ENCODE results near the gene SKI.
A peak's percentile ranks its signal among the peaks of the same experiment; 100 is the strongest.
"Not testable (repeated sequence)": the region's sequence is repeated elsewhere in the genome, so short reads cannot be mapped to it uniquely, and the experiment has no call there.

The SKI gene

DNA sequence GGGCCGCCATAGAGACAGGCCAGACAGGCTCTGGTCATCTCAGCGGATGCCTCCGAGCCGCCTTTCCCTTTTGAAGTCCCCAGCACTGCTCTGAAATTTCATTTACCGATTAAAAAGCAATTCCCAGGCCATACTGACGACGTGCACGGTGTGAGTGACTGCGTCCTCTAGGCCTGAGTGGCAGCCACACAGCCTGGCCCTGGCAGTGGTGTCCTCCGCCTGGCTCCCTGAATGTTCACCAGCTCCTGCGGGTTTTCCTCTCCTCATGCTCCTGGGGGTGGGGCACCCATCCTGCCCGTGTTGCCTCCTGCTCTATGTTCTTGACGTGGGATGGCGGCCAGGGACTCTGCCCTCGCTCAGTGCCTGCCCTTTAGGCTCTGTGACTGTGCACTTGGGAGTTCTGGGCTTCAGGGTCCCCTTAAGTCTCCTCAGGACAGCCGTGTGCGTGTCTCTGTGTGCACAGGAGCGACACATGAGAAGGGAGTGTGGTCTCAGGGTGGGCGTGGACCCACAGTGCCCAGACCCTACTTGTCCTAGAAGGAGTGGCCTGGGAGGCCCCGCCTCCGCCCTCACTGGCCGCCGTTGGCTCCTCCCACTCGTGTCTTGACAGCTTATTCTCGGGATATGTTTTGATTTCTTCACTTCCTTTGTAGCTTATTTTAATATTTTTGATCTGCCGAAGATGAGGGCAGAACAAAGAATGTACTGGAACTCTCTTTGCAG, 3.6 kb downstream of the SKI start:
- peak; percentile 77 for DNase-seq

DNA sequence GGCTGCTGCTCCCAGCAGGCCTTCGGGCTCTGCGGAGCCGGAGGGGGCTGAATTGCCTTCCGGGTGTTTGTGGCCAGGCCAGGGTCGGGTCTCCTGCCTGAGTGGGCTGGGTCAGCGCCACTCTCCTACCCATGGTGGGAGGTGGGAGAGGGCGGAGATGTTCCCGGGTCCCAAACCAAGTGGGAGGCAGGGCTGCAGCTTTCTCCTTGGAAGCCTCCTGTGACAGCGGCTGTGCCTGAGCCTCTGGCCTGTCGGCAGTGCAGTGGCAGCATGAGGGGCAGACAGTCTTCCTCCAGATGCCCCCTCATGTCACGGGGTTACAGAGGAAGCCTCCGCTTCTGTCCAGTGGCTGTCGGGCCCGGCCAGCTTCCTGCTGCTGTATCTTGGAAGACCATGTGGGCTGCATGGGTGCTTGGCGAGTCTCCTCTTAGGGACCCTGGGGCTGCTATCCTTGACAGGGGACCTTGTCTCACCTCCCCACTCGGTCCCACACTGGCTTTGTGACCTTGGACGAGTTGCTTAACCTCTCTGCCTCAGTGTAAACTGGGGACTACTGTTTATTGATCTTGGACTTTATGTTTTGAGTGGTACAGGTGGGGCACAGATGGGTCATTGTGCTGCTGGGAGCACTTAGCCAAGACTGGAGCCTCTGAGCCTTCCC, 4.3 kb downstream of the SKI start:
- no peak for DNase-seq

DNA sequence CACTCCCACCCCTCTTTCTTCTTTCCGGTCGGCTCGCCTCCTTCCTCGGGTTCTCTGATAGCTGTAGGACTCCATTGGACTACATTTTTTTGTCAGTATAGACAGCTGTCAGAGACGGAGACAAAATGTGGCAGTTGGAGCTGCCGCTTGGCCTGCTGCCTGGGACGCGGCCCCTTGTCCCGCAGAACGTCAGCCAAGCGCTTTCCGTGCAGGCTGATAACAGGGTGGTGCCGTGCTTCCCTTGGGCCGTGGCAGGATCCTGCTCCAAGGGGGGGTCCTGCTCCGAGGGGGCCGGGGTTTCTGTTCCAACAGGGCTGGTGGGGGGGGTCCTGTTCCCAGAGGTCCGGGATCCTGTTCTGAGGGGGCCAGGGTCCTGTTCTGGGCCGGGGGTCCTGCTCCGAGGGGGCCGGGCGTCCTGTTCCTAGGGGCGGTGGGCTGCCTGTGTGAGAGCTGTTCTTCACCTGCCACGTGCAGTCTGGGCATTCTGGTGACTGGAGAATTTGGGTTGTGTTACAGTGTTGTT, 4.9 kb downstream of the SKI start:
- DNase-seq, result no peak

DNA sequence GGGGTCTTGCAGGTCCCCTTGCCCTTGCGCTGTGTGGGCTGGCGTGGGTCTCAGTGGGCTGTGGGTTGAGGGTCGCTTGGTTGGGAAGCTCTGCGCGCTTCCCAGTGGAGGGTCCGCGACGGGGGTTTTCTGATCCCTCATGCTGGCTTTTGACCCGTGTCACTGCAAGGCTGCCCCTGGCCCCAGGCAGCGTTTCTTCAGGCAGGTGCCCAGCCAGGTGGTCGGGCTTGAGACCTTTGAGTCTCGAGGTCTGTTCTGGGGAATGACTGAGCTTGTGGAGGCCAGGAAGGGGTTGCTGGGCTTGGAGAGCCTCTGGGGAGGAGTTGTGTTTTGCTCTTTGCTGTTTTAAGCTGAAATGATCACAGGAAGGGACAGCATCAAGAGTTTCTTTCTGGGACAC, 5.3 kb downstream of the SKI start:
- DNase-seq, result no peak

DNA sequence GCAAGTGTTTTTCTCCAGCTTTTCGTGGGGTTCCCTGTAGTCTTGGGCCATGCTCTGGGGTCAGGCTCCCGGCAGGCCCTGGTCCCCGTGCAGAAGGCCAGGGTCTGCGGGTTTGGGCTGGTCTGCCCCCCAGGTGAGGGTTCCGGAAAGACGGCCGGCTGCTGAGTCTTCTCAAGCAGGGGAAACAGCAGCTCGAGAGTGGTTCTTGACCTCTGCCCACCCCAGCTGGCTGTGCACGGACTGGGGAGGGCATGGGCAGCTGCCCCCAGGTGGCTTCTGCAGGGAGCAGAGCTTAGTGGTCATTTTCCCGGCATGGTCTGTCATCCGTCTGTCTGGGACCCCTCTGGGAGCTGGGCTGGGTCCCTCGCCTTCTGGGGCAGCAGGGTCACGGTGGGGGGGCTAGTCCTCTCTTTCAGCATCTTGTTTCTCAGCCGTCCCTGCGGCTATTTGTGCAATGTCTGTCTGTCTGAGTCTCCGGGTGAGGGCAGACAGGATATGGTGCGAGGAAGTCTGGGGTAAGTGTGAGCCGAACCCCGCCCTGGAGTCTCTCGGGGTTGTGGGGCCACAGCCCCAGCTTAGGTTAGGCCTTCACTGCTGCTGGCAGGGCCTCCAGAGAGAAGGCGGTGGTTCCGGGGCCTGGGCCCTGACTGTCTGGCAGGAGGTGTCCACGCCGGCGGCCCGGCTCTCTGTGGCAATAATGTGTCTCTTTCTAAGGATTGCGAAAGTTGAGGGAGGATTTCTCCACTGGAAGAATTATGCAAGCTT, 6.1 kb downstream of the SKI start:
- peak; percentile 99 for DNase-seq

DNA sequence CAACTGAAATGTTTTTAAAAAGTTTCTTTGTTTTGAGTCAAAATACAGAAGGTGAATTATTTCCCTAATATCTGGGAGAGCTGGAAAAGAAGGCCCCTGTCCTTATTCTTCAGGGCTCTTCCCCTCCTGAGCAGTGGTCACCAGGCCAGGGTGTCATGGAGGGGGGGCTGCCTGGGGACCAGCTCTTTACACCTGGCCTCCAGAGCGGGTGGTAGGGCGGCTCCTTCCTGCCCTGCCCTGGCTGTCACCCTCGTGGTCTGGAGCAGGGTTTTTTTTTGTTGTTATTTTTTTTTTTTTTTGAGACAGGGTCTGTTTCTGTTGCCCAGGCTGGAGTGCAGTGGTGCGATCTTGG, 6.6 kb downstream of the SKI start:
- DNase-seq, result no peak

DNA sequence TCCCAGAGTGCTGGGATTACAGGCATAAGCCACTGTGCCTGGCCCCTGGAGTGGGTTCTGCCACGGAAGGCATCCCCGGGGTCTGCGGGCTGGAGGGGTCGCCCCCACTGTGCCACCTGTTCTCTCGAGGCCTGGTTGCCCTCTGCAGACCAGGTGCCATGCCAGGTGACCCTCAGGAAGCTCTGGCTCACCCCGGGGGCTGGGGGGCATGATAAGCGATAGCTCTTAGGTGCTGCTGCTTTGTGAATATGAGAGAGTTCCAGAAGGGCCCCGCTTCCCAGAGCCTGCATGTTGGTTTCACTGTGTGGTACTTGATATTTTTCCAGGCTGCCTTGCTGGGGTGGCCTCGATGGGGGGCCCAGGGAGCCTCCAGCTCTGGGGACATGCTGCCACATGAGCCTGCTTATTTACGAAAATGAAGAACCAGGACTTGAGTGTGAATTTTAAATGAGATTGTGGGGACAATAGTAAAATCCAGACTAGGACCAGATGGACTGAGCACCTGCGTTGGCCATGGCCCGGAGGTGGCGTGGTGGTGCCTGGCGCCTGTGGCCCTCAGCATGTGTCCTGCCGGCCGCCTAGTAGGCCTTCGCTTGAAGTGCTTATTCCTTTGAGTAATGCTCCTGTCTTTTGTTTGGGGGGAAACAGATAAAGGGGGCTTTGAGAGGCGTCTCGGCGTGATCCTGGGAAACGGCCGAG, 7.3 kb downstream of the SKI start:
- no peak for DNase-seq

DNA sequence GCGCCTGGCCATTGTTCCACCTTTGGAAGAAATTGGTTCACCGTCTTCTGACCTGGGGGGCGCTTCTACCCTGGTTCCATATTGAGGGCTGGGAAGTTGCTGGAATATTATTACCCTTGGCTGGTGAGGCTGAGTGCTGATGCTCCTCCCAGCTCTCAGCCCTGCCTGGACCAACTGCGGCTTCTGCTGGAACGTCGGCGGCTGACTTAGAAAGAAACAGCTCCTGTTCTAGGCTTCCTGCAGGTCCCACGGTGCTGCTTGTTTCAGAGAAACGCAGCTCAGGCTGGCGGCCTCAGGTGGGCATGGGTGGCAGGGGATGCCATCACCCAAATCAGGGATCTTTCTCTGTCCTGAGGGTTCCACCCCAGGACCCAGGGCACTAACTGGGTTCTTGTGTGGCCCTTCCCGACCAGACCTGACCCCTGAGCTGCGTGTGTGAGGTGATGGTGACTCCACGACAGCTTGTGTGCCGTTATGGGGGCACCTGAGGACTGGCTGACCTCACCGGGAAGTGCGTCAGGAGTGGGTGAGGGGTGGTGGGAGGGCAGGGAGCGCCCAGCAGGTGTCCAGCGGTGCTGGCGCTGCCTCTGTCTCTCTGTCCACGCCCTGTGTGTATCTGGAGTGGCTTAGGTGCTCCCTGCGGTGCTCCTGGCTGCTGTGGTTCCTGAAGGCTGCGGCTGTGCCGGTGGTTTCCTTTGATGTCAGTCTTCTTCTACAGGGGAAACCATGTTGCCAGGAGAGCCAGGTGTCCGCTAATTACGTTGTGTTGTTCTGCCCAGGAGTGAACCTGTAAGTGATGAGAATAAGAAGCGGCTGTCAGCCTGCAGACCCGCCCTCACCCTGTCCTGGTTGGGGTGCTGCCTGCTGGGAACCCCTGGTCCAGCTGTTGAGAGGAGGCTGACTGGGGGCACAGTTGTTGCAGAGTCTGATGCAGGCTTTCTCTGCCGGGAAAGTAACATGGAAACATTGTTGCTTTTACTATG, 8.9 kb downstream of the SKI start:
- DNase-seq, result no peak

DNA sequence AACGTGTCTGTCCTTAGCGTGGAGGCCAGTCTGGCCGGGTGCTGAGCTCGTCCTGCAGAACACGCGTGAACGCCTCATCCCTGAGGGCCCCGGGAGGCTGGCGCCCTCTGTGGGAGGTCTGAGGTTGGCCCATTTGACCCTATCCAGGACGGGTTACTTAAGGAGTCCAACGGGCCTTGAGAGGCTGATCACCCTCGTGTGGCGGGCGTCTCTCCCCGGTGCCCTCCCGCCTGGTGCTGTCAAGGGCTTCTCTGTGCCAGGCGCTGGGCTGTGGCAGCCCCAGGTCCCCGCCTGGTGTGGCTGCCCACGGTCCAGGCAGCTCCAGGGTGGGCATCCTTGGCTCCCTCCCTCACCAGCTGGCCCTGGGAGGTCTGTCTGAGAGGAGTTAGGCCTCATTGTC, 9.7 kb downstream of the SKI start:
- no peak for DNase-seq

DNA sequence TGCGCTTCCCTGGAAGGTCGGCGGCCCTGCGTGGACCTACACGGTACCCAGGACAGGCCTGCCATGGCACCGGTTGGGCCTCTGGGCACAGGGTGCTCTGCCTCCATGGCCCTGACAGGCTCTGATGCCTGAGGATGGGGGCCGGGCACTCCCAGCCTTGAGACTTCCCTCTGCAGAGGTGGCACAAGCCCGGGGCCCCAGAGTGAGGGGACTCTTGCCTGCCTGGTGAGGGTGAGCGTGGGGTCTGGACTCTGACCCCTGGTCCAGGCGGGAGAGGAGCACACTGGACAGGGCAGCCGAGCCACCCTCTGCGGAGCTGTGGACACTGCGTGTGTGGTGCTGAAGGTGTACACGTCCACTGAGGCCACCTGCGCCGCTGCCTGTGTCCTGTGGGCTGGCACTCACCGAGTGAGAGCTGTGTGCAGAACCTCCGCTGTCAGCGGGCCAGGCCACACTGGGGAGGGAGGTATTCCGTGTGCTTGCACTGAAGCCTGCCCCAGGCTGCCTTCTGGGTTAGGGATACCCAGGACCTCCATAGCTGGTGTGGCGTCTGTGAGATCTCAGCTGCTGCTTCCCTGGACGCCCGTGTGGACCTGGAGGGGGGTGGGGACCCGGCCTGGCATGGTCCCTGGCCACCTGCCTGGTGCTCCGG, 10.4 kb downstream of the SKI start:
- no peak for DNase-seq

DNA sequence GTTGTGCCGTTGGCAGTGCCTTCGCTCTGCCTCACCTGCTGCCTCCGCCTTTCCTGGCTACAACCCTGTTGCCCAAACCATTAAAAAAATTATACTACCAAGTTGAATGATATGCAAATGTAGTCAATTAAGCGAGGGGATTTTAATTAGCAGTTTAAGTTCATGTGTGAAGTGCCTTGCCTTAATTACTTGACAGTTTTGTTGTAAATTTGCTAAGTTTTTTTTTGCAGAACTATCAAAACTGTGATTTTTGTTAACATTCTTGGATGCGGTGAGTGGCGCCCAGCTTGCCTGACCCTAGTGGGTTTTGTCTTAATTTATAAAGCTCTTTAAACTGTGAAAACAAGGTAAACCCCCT, 10.9 kb downstream of the SKI start:
- no peak for DNase-seq

DNA sequence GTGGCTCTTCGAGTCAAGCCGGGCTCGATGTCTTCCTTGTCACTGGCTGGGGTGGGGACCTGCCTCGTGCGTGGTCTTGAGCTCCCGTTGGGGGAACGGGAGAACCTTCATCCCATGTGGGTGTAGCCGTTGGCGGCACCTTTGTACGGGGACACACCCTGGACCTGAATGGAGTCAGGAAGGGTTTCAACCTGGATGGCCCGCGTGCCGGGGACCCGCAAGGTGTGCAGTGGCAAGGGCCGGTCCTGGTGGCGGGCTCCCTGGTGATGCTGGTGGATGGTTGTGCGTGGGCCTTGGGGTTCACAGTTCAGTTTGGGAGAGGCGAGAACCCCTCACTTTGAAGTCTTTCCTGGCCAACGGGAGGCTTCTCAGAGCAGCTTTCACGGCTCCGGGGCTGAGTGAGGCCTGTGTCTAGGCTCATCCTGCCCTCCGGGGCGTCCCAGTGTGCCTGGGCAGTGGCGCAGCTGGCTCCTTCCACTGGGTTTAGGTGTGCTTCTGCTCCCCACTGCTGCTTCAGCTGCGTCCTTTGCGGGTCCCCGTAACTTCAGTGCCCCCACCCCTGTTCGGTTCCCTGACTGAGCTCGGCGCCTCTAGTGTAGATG, 11.4 kb downstream of the SKI start:
- no peak for DNase-seq

DNA sequence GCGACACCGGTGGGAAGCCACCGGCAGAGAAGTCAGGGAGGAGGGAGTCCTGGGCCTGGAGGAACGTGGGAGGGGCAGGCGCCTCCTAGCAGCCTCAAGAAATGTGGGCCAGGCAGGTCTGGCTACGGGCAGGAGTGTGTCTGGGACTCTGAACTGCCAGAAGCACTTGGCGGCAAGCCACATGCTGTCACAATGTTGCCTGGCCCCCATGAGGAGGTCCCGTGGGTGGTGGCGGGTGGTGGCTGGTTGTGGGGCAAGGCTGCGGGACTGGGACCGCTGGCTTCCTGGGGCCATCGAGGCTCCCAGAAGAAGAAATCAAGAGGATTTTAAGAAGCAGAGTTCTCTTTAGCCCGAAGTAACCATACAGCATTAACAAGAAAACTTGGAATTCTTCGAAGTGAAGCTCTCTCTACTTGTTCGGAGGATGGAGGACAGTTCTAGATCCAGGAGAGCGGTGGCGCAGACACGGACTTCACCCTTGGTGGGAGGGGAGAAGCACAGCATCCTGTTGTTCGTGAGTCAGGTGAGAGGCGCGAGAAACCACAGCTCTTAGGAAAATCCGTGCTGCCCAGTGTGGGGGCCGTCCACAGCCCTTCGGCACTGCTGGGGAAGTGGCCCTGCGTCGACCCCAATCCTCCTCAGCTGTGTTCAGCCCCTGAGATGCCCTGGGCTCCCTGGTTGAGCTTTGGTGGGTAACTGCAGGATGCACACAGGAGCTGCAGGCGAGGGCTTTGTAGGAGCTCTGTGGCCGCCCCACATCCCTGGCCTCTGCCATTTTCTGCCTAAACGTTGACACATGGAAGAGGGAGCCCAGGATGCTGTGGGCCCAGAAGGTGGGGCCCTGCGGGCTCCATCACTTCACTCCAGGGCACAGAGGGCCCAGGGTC, 12.4 kb downstream of the SKI start:
- DNase-seq, result peak; percentile 71

DNA sequence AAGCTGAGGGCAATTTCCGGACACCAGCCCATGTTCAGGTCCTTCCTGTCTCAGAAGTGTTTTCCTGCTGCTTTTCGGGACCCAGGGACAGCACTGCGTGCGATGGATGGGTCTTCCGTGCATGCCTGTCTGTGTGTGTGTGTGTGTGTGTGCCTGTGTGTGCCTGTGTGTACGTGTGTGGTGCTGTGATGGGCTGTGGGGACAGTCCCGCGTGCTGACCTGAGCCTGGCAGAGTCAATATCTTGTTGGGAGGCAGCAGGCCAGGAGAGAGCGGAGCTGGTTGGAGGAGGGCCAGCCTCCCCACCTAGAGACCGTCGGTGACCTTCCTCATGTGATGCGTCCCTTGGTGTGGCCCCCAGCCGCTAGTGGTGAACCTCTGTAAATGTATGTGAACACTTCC, 13.7 kb downstream of the SKI start:
- no peak for DNase-seq

DNA sequence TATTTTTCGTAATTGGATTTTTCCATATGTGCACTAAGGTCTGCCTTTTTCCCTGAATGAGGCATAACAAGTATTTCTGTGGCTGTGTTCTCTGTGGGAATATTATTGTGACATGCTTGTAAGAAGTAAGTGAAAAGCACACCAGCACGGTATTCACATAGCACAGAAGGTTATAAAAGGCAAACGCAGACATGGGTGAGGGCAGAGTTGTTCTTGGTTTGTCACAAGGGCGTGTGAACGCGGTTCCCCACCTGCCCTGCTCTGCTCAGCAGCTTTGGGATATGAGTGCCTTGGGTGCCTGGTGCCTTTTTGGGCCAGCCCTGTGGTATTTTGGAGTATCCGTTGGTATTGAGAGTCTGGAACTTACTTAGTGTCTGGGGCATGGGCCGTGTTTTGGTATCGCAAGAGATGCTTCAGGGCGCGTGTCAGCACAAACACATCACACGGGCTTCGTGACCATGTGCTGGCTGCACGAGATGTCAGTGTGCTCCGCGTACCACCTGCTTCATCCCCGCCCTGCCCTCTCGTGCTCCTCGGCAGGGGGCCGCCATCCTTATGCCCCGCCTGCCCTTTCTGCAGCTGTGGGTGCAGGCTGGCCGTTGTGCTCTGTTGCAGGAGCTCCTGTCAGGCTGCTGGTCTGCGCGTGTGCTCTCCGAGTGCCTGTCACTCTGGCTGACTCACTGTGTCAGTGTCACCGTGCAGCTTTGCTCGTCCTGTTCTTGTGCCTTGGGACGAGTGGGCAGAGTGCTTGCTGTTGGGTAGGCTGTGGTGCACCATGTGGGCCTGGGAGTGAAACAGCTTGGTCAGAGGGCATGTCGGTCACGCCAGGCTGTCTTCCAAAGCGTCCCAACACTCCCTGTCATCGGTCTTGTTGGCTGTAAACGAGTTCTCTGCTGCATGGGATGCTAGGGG, 15.0 kb downstream of the SKI start:
- DNase-seq, result peak; percentile 29

DNA sequence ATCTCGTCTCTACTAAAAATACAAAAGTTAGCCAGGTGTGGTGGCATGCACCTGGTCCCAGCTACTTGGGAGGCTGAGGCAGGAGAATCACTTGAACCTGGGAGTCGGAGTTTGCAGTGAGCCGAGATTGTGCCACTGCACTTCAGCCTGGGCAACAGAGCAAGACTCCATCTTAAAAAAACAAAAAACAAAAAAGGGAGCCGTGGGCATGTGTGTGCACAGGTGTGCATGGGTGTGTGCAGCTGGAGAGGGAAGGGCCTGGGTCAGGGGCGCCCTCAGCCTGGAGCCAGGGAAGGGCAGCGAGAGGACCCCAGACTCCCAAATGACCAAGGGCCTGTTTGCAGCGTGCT, 18.9 kb downstream of the SKI start:
- not testable (repeated sequence) for DNase-seq

DNA sequence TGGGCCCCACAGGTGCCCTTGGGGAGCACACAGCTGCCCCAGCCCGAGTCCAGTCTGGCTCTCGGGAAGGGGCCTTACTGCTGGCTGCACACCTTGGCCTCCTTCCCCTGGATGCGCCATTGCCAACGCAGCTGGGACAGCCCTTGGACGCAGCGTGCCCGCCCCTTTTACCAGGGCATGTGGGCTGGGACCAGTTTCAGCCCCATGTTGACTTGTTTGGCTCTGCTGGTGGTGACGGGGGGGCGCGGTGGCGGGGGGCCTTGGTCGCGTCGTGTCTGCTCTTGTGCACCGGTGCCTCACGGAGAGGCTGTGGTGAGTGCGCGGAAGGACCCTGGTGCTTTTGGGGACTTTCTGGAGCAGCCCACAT, 19.6 kb downstream of the SKI start:
- no peak for DNase-seq

DNA sequence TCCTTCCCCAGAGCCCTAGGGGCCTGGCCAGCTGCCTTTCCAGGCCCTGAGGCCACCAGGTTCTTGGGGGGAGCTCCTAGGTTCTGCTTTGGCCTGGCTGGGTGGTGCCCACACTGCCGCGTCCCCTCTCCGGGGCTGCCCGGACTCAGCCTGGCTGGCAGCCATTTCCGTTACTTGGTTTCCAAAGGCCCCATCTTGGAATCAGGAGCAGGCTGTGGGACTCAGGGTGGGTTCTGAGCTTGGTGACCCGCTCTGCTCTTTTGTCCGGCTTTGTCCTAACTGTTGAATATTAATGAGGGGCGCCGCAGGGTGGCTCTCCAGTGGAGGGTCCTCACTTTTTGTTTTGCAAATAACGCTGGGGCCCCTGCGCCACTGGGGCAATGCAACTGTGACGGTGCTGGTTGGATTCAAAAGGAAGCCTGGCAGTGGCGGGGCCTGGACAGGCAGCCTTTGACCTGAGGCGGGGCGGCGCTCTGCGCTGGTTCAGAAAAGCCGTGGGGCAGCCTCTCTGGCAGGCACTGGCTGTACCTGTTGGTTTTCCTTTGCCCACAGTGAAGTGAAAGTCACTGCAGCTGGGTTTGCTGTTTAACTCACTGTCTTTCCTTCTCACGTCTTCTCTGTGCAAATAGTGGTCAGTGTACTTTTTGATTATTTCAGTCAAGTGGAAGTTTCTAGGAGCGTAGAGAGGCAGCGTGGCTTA, 20.2 kb downstream of the SKI start:
- no peak for DNase-seq

All from MV-4-11 (cell line).